NCI-H1417 (cell line): Measurements from ENCODE around the gene LRRC42.
"Not testable (repeated sequence)": the region's sequence is repeated elsewhere in the genome, so short reads cannot be mapped to it uniquely, and the experiment has no call there.

Experiments
- DNase-seq, 3 experiments: peaks; one replicate each; lab custom pipeline; 2025; lab: John Stamatoyannopoulos, UW

LRRC42 gene

DNA sequence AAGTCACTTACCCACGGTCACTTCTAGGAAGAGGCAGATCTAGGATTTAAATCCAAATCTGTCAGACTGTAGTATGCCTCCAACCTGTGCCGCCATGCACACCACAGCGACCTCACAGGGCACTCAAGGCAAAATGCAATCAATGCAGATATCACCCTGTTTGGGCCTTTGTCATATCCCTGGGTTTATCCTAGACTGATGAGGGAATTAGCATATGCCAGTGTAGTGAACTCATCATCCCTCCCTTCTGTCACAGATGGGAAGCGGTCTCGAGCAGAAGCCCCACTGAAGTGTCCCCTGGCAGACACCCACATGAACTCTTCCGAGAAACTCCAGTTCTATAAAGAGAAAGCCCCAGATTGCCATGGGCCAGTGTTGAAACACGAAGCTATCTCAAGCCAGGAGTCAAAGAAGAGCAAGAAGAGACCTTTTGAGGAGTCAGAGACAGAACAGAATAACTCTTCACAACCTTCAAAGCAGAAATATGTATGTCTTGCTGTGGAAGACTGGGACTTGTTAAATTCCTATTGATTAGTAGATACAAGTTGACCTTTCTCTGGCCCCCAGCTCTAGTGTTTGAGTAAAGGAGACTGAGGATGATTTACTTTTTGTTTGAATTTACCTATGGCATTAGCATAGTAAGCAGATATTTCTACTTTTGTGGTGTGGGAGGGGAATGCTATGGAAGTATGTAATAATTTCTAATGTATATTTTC, 21.4 kb downstream of the LRRC42 start:
- DNase-seq: no peak

DNA sequence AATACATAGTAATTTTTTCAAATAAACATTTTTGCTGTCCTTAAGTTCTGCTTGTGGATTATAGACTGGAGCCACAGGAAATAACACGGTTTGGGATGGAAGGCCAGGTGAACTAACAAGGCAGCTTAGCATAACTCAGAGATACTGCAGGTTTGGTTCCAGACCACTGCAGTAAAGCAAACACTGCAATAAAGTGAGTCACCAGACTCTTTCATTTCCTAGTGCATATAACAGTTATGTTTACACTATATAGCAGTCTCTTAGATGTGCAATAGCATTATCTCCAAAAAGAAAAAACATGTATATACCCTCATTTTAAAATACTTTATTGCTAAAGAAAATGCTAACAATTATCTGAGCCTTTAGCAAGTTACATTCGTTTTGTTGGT, 22.0 kb downstream of the LRRC42 start:
- peak in 1 of 3 experiments; percentile 25 for DNase-seq

- DNase-seq: not testable (repeated sequence)
Observed at GRCh38 chr1:53969323-53969722, 23.2 kb downstream of the LRRC42 start.

DNA sequence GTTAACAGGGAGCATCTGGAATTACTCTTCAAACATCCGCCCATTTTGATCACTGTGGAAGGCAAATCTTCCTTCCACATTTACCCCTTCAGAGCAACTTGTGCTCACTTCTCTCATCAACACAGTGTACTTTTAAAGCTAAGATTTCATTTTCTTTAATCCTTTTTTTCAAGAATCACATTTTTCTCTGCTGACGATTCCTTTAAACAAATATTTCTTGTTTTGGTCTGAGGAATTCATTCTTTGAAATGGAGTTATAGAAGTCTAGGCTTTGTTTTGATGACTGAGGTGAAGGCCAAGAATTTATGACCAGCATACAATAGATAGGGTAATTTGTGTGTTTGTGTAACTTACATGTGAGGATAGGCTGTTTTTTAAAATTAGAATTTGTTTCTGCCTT, 25.6 kb downstream of the LRRC42 start:
- no peak for DNase-seq

DNA sequence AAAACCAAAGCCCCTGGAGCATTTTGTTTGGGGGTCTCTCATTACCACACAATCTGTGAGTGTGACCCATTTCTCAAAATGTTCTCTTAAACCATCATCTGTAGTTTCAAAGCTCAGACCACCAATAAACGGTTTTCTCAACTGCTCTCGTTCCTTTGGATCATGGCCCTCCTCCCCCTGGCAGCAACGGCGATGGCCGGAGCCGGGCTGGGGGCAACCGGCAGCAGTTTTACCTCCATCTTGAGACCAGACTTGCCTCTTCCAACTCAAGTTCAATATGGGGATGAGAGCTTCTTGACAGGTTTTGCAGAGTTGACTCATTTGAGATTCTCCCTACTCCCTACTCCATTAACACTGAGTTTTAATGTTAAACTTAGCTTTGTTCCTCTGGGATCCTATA, 29.7 kb downstream of the LRRC42 start:
- DNase-seq: no peak

- DNase-seq: peak in 1 of 3 experiments; percentile 5
Observed at GRCh38 chr1:53979712-53980450, 33.7 kb downstream of the LRRC42 start.

GRCh38 chr1:53981220-53981619, 35.1 kb downstream of the LRRC42 start:
- no peak for DNase-seq

DNA sequence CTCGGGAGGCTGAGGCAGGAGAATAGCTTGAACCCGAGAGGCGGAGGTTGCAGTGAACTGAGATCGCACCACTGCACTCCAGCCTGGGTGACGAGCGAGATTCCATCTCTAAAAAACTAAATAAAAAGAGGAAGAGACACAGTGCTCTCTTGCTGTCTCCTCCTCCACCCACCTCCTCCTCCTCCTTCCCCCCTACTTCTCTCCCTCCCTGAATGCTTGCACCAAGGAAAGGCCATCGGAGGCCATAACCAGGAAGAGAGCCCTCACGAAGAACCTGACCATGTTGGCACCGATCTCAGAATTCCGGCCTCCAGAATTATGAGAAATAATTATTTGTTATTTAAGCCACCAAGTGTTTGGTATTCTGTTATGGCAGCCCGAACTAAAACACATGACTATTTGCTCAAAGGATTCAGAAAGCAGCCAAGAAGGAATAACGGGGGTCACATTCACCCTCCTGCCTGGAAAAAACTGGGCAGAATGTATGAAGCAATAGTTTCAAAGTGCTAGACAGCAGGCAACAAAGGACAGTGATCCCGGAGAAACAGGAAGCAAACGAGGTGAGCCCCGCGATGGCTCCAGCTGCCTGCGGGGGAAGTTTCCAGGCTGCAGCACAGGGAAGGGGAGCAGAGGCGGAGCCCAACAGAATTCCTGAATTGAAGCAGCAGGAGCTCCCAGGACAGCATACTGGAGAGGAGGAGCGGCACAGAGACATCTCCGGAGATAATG, 36.0 kb downstream of the LRRC42 start:
- DNase-seq: peak in 2 of 3 experiments; percentile 34 to 41

DNA sequence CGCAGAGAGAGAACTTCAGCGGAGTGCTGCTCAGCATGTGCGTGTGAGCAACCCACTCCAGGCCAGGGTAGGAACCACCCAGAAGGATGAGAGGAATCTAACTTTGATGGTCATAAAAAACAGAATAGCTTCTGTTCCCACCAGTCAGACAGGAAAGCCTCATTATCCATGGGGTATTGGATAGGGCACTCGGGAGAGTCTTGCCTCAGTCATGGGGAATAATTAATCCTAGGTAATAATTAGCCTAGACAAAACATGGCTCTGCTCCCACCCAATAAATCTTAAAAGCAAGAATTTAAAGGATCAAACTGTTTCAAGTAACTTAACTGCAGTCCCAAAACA, 36.6 kb downstream of the LRRC42 start:
- peak in 2 of 3 experiments; percentile 34 to 41 for DNase-seq

DNA sequence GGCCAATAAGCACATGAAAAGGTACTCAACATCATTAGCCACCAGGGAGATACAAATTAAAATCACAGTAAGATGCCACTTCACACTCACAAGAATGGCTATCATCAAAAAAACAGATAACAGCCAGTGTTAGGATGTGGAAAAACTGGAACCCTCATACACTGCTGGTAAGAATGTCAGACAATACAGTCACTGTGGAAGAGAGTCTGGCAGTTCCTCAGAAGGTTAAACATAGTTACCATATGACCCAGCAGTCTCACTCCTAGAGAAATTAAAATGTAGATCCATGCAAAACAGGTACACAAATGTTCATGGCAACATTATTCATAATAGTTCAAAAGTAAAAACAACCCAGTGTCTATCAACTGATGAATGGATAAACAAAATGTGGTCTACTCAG, 38.6 kb downstream of the LRRC42 start:
- peak in 1 of 3 experiments; percentile 27 for DNase-seq

GRCh38 chr1:53986458-53986857, 40.3 kb downstream of the LRRC42 start:
- no peak for DNase-seq

DNA sequence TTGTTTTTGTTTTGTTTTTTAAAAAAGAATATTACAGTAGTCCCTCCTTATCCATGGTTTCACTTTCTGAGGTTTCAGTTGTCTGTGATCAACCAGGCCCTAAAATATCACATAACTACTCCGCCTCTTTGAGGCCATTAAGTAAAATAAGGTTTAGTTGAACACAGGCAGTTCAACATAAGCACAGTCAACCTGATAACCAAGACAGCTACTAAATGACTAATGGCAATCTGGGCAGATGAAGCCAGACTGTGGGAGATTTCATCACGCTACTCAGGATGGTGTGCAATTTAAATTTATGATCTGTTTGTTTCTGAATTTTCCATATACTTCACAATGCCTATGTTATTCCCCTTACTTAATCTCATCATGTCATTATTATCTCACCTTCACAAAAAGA, 41.7 kb downstream of the LRRC42 start:
- peak in 1 of 3 experiments; percentile 21 for DNase-seq

DNA sequence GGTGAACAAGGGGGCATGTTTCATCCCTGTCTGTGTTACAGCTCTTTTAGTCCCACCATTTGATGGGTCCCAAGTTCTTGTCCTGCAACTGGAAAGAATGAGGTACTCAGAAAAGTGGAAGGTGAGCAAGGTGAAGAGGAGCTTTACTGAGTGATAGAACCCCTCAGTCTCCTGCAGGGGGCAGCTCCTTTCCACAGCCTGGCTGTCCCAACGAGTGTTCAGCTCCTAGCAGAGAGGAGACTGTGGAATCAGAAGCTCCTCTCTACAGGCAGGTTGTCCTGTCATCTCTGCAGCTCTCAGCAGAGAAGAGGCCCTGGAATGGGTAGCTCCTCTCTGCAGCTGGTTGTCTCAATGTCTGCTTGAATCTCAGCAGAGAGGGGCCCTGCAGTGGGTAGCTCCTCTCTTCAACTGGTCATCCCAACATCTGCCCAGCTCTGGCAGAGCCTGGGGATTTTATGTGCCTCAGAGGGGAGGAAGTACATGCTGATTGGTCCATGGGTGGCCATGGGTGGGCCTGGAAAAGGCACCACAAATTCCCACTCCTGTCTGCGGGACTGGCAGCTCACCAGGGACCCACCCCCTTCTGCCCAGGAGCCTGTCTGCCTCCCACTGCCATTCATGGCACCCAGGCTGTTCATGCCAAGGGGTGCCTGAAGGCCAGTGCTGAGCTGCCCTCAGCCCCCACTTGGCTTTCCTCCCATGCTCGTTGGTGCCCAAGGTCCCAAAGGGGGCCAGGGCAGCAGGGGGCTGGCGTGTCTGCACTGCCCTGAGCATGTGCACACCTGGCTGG, 46.1 kb downstream of the LRRC42 start:
- no peak for DNase-seq

- DNase-seq: not testable (repeated sequence)
Observed at GRCh38 chr1:53994516-53994915, 48.4 kb downstream of the LRRC42 start.

DNA sequence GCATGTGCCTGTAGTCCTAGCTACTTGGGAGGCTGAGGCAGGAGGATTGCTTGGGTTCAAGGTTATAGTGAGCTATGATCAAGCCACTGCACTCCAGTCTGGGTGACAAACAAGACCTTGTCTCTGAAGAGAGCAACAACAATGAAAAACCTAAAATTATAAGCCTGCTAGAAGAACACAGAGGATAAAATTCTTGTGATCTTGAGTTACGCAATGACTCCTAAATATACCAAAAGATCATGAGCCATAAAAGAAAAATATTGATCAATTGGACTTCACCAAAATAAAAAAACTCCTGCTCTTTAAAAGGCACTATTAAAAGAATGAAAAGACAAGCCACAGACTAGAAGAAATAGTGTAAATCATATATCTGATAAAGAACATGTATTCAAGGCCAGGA, 49.5 kb downstream of the LRRC42 start:
- no peak for DNase-seq

- DNase-seq: no peak
Observed at GRCh38 chr1:53998223-53998622, 52.1 kb downstream of the LRRC42 start.

- DNase-seq: no peak
Observed at GRCh38 chr1:53999920-54000319, 53.8 kb downstream of the LRRC42 start.

GRCh38 chr1:54001591-54001990, 55.4 kb downstream of the LRRC42 start:
- peak; percentile 36 to 74 (median 72) for DNase-seq

- DNase-seq: no peak
Observed at GRCh38 chr1:54002544-54003248, 56.5 kb downstream of the LRRC42 start.

DNA sequence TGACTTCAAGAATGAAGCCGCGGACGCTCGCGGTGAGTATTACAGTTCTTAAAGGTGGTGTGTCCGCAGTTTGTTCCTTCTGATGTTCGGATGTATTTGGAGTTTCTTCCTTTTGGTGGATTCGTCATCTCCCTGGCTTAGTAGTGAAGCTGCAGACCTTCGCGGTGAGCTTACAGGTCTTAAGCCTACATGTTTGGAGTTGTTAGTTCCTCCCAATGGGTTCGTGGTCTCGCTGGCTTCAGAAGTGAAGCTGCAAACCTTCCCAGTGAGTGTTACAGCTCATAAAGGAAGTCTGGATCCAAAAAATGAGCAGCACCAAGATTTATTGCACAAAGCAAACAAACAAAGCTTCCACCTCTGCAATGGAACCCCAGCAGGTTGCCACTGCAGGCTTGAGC, 57.1 kb downstream of the LRRC42 start:
- DNase-seq: no peak

GRCh38 chr1:54003750-54004480, 57.8 kb downstream of the LRRC42 start:
- not testable (repeated sequence) for DNase-seq
